NB4 (cell line): ENCODE data around the gene CCL8.
A peak's percentile ranks its signal among the peaks of the same experiment; 100 is the strongest.

Source experiments
- DNase-seq: peaks from one replicate; pipeline ENCODE4 v3.0.0; 2010; ENCODE audit warnings: low read depth
- H3K4me3 ChIP-seq: one replicate; pipeline ENCODE4 v1.5.1; 2011; ENCODE audit warnings: mild to moderate bottlenecking, low read depth, low read length, moderate library complexity
- MYC ChIP-seq: IDR thresholded peaks from 2 replicates; pipeline ENCODE4 v1.6.1; 2011; ENCODE audit warnings: low read depth, low read length
- POLR2A ChIP-seq: IDR thresholded peaks from 2 replicates; pipeline ENCODE4 v1.6.1; 2011; ENCODE audit warnings: mild to moderate bottlenecking; ENCODE audit not compliant: insufficient read length; ENCODE audit errors: extremely low read depth
- TF ChIP-seq, protein P1 (sequence below): IDR thresholded peaks from one replicate; pipeline ENCODE4 v1.5.1; 2012; ENCODE audit warnings: low read depth, low read length
- TF ChIP-seq, protein P2 (sequence below): IDR thresholded peaks from 2 replicates; pipeline ENCODE4 v1.6.1; 2011; ENCODE audit warnings: low read depth, low read length

Gene CCL8

DNA sequence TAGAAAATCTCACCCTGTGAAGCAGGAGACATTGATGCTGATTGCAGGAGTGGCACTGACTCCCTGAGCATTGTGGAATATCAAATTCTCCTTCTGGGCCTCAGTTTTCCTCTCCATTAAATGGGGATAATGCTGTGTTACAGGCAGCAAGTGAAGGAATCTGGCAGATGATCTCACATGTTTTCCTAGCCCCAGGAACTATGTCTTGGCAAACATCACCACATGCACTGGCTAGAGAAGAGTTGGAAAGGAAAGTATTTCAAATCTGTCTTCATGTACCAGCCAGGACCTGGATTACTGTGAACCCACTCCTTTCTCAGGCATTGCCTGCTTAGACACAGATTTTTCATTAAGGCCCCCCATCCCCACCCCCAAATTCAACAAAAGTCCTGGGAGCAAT, 13.6 kb upstream of the CCL8 start:
- no peak overlapping the region for H3K4me3 ChIP-seq
- DNase-seq: no peak
- TF ChIP-seq, protein P1, sequence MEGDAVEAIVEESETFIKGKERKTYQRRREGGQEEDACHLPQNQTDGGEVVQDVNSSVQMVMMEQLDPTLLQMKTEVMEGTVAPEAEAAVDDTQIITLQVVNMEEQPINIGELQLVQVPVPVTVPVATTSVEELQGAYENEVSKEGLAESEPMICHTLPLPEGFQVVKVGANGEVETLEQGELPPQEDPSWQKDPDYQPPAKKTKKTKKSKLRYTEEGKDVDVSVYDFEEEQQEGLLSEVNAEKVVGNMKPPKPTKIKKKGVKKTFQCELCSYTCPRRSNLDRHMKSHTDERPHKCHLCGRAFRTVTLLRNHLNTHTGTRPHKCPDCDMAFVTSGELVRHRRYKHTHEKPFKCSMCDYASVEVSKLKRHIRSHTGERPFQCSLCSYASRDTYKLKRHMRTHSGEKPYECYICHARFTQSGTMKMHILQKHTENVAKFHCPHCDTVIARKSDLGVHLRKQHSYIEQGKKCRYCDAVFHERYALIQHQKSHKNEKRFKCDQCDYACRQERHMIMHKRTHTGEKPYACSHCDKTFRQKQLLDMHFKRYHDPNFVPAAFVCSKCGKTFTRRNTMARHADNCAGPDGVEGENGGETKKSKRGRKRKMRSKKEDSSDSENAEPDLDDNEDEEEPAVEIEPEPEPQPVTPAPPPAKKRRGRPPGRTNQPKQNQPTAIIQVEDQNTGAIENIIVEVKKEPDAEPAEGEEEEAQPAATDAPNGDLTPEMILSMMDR: no peak
- TF ChIP-seq MYC (no peak), POLR2A (no peak)
- TF ChIP-seq, protein P2, sequence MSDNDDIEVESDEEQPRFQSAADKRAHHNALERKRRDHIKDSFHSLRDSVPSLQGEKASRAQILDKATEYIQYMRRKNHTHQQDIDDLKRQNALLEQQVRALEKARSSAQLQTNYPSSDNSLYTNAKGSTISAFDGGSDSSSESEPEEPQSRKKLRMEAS: no peak

- H3K4me3 ChIP-seq: no peak overlapping the region
- no peak for TF ChIP-seq POLR2A
- TF ChIP-seq, protein P1: peak; percentile 10
- TF ChIP-seq MYC: no peak
- TF ChIP-seq, protein P2: no peak
- peak; percentile 32 for DNase-seq
Observed at GRCh38 chr17:34306466-34306865, 12.8 kb upstream of the CCL8 start.

DNA sequence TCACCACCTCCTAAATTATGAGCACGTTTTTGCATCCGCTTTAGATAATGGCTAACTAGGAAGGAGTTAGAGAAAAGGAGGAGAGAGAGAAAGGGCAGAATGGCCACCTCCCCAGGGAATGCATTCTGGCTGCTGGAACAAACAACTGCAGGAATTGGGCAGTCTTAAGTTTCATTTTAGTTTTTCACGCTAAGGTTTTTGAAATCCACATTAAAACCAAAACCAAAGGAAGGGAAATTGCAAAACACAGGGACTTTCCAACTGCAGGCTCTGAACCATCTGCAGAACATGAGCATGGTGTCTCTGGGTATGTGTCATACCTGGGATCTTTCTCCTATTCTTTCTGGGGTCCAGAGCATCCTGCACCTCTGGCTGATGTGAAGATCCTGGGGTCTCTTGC, 12.1 kb upstream of the CCL8 start:
- peak; percentile 49 for DNase-seq
- H3K4me3 ChIP-seq: no peak overlapping the region
- TF ChIP-seq, protein P2: no peak
- TF ChIP-seq MYC: no peak
- no peak for TF ChIP-seq POLR2A
- TF ChIP-seq, protein P1: no peak

DNA sequence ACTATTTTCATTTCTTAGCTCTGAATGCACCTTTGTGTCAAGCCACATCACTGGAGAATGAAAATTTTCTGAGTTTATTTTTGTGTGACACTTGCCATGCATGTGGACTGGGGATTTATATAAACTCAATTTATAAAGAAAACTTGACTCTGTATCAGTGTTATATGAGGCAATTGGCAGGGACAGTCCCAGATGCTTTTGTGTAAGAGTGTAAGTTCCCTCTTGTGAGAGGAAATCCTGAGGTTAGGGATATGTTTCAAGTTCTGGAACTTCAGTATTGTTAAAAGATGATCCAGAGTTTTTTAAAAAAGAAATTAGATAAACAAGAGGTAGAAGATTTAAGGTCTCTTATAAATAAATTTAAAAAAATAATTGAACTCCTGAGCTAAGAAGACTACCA, 10.9 kb upstream of the CCL8 start:
- no peak overlapping the region for H3K4me3 ChIP-seq
- DNase-seq: no peak
- TF ChIP-seq MYC: no peak
- TF ChIP-seq, protein P2: no peak
- TF ChIP-seq, protein P1: no peak
- TF ChIP-seq POLR2A: no peak

DNA sequence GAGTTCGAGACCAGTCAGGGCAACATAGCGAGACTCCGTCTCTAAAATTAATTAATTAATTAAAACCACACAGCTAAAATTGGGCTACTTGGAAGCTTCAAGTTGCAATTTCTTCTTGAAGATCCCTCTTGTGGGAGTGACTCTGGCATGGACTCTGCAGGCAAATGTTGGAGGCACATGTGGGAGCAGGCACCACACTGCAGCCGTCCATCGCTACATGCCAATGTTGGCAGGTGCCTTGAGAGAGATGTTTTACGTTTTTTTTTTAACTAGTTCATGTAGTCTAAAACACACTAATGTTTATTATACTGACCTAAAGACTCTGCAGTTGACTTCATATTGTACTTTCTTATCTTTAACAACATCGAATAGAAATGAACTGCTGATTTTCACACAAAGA, 7.9 kb upstream of the CCL8 start:
- no peak overlapping the region for H3K4me3 ChIP-seq
- no peak for DNase-seq
- TF ChIP-seq MYC: no peak
- TF ChIP-seq, protein P1: no peak
- TF ChIP-seq POLR2A: no peak
- TF ChIP-seq, protein P2: no peak

DNA sequence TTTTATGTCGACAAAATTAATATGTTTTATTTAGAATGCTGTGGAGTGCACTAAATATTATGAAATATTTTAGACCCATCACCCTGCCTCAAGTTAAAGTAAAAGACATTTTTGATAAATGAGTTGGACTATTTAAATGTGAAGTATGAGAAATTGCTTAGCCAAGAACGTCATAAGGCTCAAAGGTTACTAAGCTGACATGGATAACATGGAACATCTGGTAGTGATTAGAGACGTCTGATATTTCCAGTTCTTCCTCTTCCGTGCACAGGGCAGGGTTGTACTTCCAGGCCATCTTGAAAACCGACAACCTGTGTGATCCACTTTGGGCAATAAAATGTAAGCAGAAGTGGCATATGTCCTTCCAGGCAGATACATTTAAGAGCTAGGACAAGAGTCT, 7.2 kb upstream of the CCL8 start:
- no peak overlapping the region for H3K4me3 ChIP-seq
- TF ChIP-seq POLR2A (no peak), MYC (no peak)
- TF ChIP-seq, protein P1: no peak
- no peak for DNase-seq
